Measurements from ENCODE around the gene HCN3.
"Not testable (repeated sequence)": the region's sequence is repeated elsewhere in the genome, so short reads cannot be mapped to it uniquely, and the experiment has no call there.

- not testable (repeated sequence) for TF ChIP-seq POLR2A (IDR thresholded peaks at IDR 0.05)
- TF ChIP-seq, protein P1, sequence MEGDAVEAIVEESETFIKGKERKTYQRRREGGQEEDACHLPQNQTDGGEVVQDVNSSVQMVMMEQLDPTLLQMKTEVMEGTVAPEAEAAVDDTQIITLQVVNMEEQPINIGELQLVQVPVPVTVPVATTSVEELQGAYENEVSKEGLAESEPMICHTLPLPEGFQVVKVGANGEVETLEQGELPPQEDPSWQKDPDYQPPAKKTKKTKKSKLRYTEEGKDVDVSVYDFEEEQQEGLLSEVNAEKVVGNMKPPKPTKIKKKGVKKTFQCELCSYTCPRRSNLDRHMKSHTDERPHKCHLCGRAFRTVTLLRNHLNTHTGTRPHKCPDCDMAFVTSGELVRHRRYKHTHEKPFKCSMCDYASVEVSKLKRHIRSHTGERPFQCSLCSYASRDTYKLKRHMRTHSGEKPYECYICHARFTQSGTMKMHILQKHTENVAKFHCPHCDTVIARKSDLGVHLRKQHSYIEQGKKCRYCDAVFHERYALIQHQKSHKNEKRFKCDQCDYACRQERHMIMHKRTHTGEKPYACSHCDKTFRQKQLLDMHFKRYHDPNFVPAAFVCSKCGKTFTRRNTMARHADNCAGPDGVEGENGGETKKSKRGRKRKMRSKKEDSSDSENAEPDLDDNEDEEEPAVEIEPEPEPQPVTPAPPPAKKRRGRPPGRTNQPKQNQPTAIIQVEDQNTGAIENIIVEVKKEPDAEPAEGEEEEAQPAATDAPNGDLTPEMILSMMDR (IDR thresholded peaks at IDR 0.05): not testable (repeated sequence)
These were observed 46.0 kb upstream of the HCN3 start for GRCh38 chr1:155231302-155231701.
